WTC11 (cell line): ENCODE results near the gene HDAC9.

Experiments used
- ATF3 ChIP-seq: sonication (generic); formaldehyde crosslinking; conservative IDR thresholded peaks from 2 replicates; pipeline ENCODE4 v1.8.1; 2022; ENCODE audit warnings: mild to moderate bottlenecking, missing genetic modification reagents
- CBFB ChIP-seq: sonication (generic); formaldehyde crosslinking; IDR thresholded peaks from 2 replicates; pipeline ENCODE4 v1.8.1; 2022; ENCODE audit warnings: mild to moderate bottlenecking, low read depth, missing genetic modification reagents
- CREB1 ChIP-seq: sonication (generic); formaldehyde crosslinking; IDR thresholded peaks from 2 replicates; pipeline ENCODE4 v1.8.0; 2023; ENCODE audit warnings: mild to moderate bottlenecking, missing genetic modification reagents
- CTCF ChIP-seq: fragments of 200-600 bp; IDR thresholded peaks from 2 replicates; pipeline ENCODE4 v1.8.0; 2022; ENCODE audit warnings: antibody characterized with exemption
- E2F1 ChIP-seq: sonication (generic); formaldehyde crosslinking; IDR thresholded peaks from 2 replicates; pipeline ENCODE4 v1.8.0; 2022; ENCODE audit warnings: mild to moderate bottlenecking, missing genetic modification reagents
- ELF4 ChIP-seq: sonication (generic); formaldehyde crosslinking; IDR thresholded peaks from 2 replicates; pipeline ENCODE4 v1.8.1; 2022; ENCODE audit warnings: low read depth, mild to moderate bottlenecking, moderate library complexity, missing genetic modification reagents
- GRHL2 ChIP-seq: fragments of 250-450 bp; sonication (Bioruptor Pico); IDR thresholded peaks from 2 replicates; pipeline ENCODE4 v1.8.0; 2022; ENCODE audit warnings: mild to moderate bottlenecking, moderate library complexity; ENCODE audit not compliant: insufficient replicate concordance, severe bottlenecking
- JUN ChIP-seq: sonication (generic); formaldehyde crosslinking; IDR thresholded peaks from 2 replicates; pipeline ENCODE4 v1.8.0; 2023; ENCODE audit warnings: mild to moderate bottlenecking, missing genetic modification reagents
- MLX ChIP-seq: sonication (generic); formaldehyde crosslinking; IDR thresholded peaks from 2 replicates; pipeline ENCODE4 v1.8.1; 2023; ENCODE audit warnings: mild to moderate bottlenecking, missing genetic modification reagents, moderate library complexity
- MXD4 ChIP-seq: fragments of 250-450 bp; sonication (Bioruptor Pico); IDR thresholded peaks from 2 replicates; pipeline ENCODE4 v1.8.0; 2021; ENCODE audit warnings: mild to moderate bottlenecking, moderate library complexity, borderline replicate concordance
- USF2 ChIP-seq: sonication (generic); formaldehyde crosslinking; IDR thresholded peaks from 2 replicates; pipeline ENCODE4 v1.8.1; 2023; ENCODE audit warnings: mild to moderate bottlenecking, missing genetic modification reagents, moderate library complexity
- ZNF263 ChIP-seq: sonication (generic); formaldehyde crosslinking; IDR thresholded peaks from 2 replicates; pipeline ENCODE4 v1.8.1; 2022; ENCODE audit warnings: low read depth, mild to moderate bottlenecking, moderate library complexity, missing genetic modification reagents

- TF ChIP-seq CTCF (no peak), GRHL2 (no peak), CBFB (no peak), ELF4 (CRISPR knock-in tag) (no peak), E2F1 (CRISPR knock-in tag) (no peak), JUN (CRISPR knock-in tag) (no peak), MLX (no peak), USF2 (CRISPR knock-in tag) (no peak), CREB1 (CRISPR knock-in tag) (no peak), MXD4 (no peak), ATF3 (CRISPR knock-in tag) (no peak), ZNF263 (no peak)
These were observed 36.0 kb downstream of the HDAC9 start for GRCh38 chr7:18531539-18531938.
